GM12801 (cell line): Measurements from ENCODE around the gene RAPGEF2.

Experiments
- CTCF ChIP-seq: IDR thresholded peaks from one replicate; pipeline ENCODE4 v1.5.1; 2011; ENCODE audit warnings: control low read depth; ENCODE audit not compliant: insufficient read length; ENCODE audit errors: extremely low read depth

Gene RAPGEF2

GRCh38 chr4:159307929-159308328 is 205.1 kb downstream of the RAPGEF2 start:
- no peak for TF ChIP-seq CTCF

GRCh38 chr4:159308566-159309340 is 205.9 kb downstream of the RAPGEF2 start:
- no peak for TF ChIP-seq CTCF

GRCh38 chr4:159312236-159312635 is 209.4 kb downstream of the RAPGEF2 start:
- TF ChIP-seq CTCF: no peak

GRCh38 chr4:159317203-159317602 is 214.3 kb downstream of the RAPGEF2 start:
- no peak for TF ChIP-seq CTCF

GRCh38 chr4:159319027-159319426 is 216.1 kb downstream of the RAPGEF2 start:
- TF ChIP-seq CTCF: no peak

- no peak for TF ChIP-seq CTCF
Measured at GRCh38 chr4:159326480-159326879, 223.6 kb downstream of the RAPGEF2 start.

- no peak for TF ChIP-seq CTCF
Measured at GRCh38 chr4:159328766-159329165, 225.9 kb downstream of the RAPGEF2 start.

GRCh38 chr4:159334461-159334860 is 231.6 kb downstream of the RAPGEF2 start:
- TF ChIP-seq CTCF: no peak
